Prostate gland (tissue), 2 donors: ENCODE measurements around the gene SFXN1.

Experiments used
- POLR2A ChIP-seq: fragments of 450-650 bp; IDR thresholded peaks from one replicate; pipeline ENCODE4 v1.6.1; 2016; ENCODE audit warnings: antibody characterized with exemption, mild to moderate bottlenecking
- TF ChIP-seq, protein P1 (sequence below), 4 experiments: fragments of 200-600 bp in 2 of 4; fragments of 450-650 bp in 2 of 4; sonication (generic) in 2 of 4; IDR thresholded peaks; 1 replicate in 3 of 4; 2 replicates in 1 of 4; pipeline ENCODE4 v1.5.1; 2016 to 2019; ENCODE audit warnings: antibody characterized with exemption in 4 of 4, mild to moderate bottlenecking in 2 of 4, moderate library complexity in 2 of 4

DNA sequence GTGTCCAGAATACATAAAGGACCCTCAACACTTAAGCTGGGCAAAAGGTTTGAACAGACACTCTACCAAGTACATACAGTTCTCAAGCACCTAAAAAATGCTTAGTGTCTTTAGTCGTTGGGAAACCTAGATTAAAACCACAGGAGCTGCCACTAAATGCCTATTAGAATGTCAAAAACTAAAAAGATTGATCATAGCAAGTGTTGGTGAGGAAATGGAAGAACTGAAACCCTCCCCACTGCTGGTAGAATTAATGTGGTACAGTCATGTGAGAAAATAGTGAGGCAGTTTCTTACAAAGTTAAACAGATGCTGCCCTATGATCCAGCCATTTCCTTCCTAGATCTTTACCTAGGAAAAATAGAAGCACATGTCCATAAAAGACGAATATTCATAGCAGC, 40.6 kb downstream of the SFXN1 start:
- TF ChIP-seq, protein P1, sequence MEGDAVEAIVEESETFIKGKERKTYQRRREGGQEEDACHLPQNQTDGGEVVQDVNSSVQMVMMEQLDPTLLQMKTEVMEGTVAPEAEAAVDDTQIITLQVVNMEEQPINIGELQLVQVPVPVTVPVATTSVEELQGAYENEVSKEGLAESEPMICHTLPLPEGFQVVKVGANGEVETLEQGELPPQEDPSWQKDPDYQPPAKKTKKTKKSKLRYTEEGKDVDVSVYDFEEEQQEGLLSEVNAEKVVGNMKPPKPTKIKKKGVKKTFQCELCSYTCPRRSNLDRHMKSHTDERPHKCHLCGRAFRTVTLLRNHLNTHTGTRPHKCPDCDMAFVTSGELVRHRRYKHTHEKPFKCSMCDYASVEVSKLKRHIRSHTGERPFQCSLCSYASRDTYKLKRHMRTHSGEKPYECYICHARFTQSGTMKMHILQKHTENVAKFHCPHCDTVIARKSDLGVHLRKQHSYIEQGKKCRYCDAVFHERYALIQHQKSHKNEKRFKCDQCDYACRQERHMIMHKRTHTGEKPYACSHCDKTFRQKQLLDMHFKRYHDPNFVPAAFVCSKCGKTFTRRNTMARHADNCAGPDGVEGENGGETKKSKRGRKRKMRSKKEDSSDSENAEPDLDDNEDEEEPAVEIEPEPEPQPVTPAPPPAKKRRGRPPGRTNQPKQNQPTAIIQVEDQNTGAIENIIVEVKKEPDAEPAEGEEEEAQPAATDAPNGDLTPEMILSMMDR (IDR thresholded peaks at IDR 0.05), result no peak
- no peak for TF ChIP-seq POLR2A
